ENCODE data around the gene IGSF8. TPM values are rescaled to one million over a fixed set of nuclear protein-coding genes. Genes with fewer than 3 reads are reported as not detected.

Gene IGSF8
- total and polyA plus RNA-seq, 2 of the 8 experiments (the other 6 are each of a cell fraction or from before 2014, with no cell fraction given): 69.6 to 132 TPM

DNA sequence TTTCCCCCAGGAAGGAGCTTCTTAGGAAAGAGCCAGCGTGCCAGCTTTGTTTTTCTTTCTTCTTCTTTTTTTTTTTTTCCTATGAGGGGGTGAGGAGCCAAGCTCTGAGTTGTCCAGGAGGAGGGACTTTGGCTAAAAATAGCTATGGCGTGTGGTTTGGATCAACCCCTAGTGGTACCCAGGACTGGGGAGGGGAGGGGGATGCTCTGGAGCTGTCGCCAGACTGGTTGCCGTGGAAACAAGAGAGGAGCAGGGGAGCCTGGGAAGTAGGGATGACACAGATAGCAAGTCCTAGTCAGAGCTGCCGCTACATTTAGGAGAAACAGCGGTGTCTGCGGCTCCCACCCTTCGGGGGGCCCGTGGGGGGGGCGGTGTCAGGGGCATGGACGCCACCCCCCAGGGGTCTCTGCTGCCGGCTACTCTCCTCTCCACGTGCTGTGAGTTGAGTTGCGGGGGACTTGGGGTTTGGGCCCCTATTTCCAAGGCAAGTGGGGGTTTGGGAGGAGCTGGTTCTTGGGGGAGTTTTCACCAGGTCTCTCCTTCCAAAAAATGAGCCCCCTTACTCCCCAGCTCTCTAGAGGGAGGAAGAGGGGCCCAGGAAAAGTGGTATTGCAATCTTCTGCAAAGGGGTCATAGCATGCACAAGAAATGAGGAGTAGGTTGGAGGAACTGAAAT lies 17.0 kb downstream of the IGSF8 start, which contains the start of gene KCNJ9 (continued):
- TF ChIP-seq SAP30 (IDR thresholded peaks at IDR 0.05; ENCODE audit: insufficient read depth, insufficient replicate concordance, low read length): no peak

Measured in H1 (cell line).